ENCODE data around the gene TRPM6.

DNA sequence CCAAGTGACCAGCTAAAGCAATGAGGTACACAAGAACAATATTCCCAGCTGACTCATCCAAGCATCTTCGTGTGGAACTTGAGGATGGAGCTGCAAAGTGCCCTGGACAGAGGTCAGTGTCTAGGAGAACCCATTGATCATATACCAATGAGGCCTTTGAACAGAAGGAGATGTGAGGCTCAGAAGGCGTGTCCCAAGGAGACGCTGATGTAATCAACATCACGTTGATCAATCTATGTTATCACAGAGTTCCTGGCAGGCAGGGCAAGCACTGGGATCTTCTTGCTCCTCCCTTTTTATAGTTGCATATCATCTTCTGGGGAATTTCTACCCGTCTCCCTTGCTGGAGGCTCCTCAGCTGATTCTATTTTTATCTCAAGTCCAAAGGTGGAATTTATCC is 163.4 kb downstream of the TRPM6 start:
- TF ChIP-seq, protein P1, sequence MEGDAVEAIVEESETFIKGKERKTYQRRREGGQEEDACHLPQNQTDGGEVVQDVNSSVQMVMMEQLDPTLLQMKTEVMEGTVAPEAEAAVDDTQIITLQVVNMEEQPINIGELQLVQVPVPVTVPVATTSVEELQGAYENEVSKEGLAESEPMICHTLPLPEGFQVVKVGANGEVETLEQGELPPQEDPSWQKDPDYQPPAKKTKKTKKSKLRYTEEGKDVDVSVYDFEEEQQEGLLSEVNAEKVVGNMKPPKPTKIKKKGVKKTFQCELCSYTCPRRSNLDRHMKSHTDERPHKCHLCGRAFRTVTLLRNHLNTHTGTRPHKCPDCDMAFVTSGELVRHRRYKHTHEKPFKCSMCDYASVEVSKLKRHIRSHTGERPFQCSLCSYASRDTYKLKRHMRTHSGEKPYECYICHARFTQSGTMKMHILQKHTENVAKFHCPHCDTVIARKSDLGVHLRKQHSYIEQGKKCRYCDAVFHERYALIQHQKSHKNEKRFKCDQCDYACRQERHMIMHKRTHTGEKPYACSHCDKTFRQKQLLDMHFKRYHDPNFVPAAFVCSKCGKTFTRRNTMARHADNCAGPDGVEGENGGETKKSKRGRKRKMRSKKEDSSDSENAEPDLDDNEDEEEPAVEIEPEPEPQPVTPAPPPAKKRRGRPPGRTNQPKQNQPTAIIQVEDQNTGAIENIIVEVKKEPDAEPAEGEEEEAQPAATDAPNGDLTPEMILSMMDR (IDR thresholded peaks at IDR 0.05; ENCODE audit: low read depth, low read length) = no peak
- TF ChIP-seq EZH2phosphoT487 (IDR thresholded peaks at IDR 0.05; ENCODE audit: low read depth) = no peak

Data from OCI-LY3 (cell line).